Fibroblast of mammary gland (primary cell): Measurements from ENCODE around the gene MMP25.

Experiments used
- DNase-seq: peaks from one replicate; pipeline ENCODE4 v3.0.0-alpha.2; 2010; ENCODE audit warnings: low read depth
- H3K4me3 ChIP-seq: 2 replicates; pipeline ENCODE4 v1.5.1; 2011; ENCODE audit warnings: low read depth, mild to moderate bottlenecking, low read length, moderate library complexity; ENCODE audit not compliant: control insufficient read depth
- CTCF ChIP-seq: conservative IDR thresholded peaks from 2 replicates; pipeline ENCODE4 v1.5.1; 2011; ENCODE audit warnings: low read depth, low read length, inconsistent platforms; ENCODE audit not compliant: control insufficient read depth, insufficient read depth

The MMP25 gene

GRCh38 chr16:3057181-3058138 is 11.1 kb downstream of the MMP25 start:
- DNase-seq = no peak
- TF ChIP-seq CTCF = no peak
- H3K4me3 ChIP-seq = no peak overlapping the region

GRCh38 chr16:3058139-3059030 is 12.0 kb downstream of the MMP25 start:
- peak; percentile 16 for DNase-seq
- H3K4me3 ChIP-seq = peak overlapping the region; percentile 66
- no peak for TF ChIP-seq CTCF

GRCh38 chr16:3059041-3059722 is 12.8 kb downstream of the MMP25 start:
- TF ChIP-seq CTCF = no peak
- peak overlapping the region; percentile 66 for H3K4me3 ChIP-seq
- DNase-seq = peak; percentile 68

- peak overlapping the region; percentile 41 for H3K4me3 ChIP-seq
- no peak for DNase-seq
- no peak for TF ChIP-seq CTCF
Measured at GRCh38 chr16:3059723-3060242, 13.4 kb downstream of the MMP25 start.

GRCh38 chr16:3060339-3061127 is 14.2 kb downstream of the MMP25 start:
- DNase-seq = no peak
- no peak overlapping the region for H3K4me3 ChIP-seq
- TF ChIP-seq CTCF = no peak
